Measurements from ENCODE around the gene ECSCR. TPM values are rescaled to one million over a fixed set of nuclear protein-coding genes. Genes with fewer than 3 reads are reported as not detected.

The ECSCR gene
- total RNA-seq, 2 experiments from 2014 or later, result not detected

- Histone ChIP-seq H3K27me3 (ENCODE audit: control insufficient read depth in 1 of 2, insufficient read depth in 2 of 2, low read length in 2 of 2) (no peaks in the 10 kb centered on the region), H3K36me3 (ENCODE audit: insufficient read depth, low read length) (no peaks in the 10 kb centered on the region), H3K9me3 (ENCODE audit: control insufficient read depth in 1 of 2, insufficient read depth in 1 of 2, low read length in 2 of 2) (no peaks in the 10 kb centered on the region), H3K4me3 (ENCODE audit: low read length) (no peak overlapping the region), H3K4me1 (ENCODE audit: insufficient read depth, low read length) (peaks cover 59% of the 10 kb centered on the region), H3K27ac (ENCODE audit: low read depth in 1 of 2, low read length in 2 of 2) (no peak overlapping the region)
- intact Hi-C loops (cut with DNase I, micrococcal nuclease), result no loop called here
- Mint-ChIP-seq H3K9me3 (no peaks in the 10 kb centered on the region), H3K27ac (peak overlapping the region; percentile 89), H3K4me1 (ENCODE audit: low read depth) (peaks cover 60% of the 10 kb centered on the region), H3K27me3 (no peaks in the 10 kb centered on the region), H3K36me3 (ENCODE audit: low read depth) (no peaks in the 10 kb centered on the region), H3K4me3 (no peak overlapping the region)
- POLR2A ChIA-PET, result interaction anchor here (0.6 to 3.1 kb wide), 5 partner anchors 10 to 118 kb away, joined by 3 to 25 read pairs (median 4); partner anchors contain the start of genes SMIM33 and STING1
- no peak for DNase-seq
- ATAC-seq (ENCODE audit: poor library complexity), result no peak
- TF ChIP-seq CTCF (IDR thresholded peaks at IDR 0.05), result no peak
- CTCF ChIA-PET, result interaction anchor here (0.6 to 3.0 kb wide), 2 partner anchors 23 to 38 kb away, joined by 3 to 17 read pairs; no protein-coding TSS in a partner anchor
Measured at GRCh38 chr5:139460455-139460854, 2.1 kb downstream of the ECSCR start.

GRCh38 chr5:139459451-139459934 lies 3.0 kb downstream of the ECSCR start:
- Mint-ChIP-seq H3K4me3 (no peak overlapping the region), H3K36me3 (ENCODE audit: low read depth) (no peaks in the 10 kb centered on the region)
- DNase-seq, result peak in 1 of 14 experiments; percentile 34

More at GRCh38 chr5:139459451-139459934, 3.0 kb downstream of the ECSCR start:
- no peak for ATAC-seq (ENCODE audit: poor library complexity)
- no peak for TF ChIP-seq CTCF (IDR thresholded peaks at IDR 0.05)
- Histone ChIP-seq H3K4me1 (ENCODE audit: insufficient read depth, low read length) (peaks cover 62% of the 10 kb centered on the region), H3K36me3 (ENCODE audit: insufficient read depth, low read length) (no peaks in the 10 kb centered on the region), H3K27me3 (ENCODE audit: control insufficient read depth in 1 of 2, insufficient read depth in 2 of 2, low read length in 2 of 2) (no peaks in the 10 kb centered on the region), H3K9me3 (ENCODE audit: control insufficient read depth in 1 of 2, insufficient read depth in 1 of 2, low read length in 2 of 2) (no peaks in the 10 kb centered on the region), H3K4me3 (ENCODE audit: low read length) (no peak overlapping the region), H3K27ac (ENCODE audit: low read depth in 1 of 2, low read length in 2 of 2) (peak overlapping the region; percentile 69 to 83)
- Mint-ChIP-seq H3K4me1 (ENCODE audit: low read depth) (peaks cover 69% of the 10 kb centered on the region), H3K27ac (peak overlapping the region; percentile 89), H3K9me3 (no peaks in the 10 kb centered on the region), H3K27me3 (no peaks in the 10 kb centered on the region)
- intact Hi-C loops (cut with DNase I, micrococcal nuclease), result loop anchor here in 1 of 2 experiments (2.0 kb wide), 1 partner anchor 37 kb away; no protein-coding TSS in a partner anchor
- ChIA-PET CTCF (interaction anchor here (1.1 to 3.0 kb wide), 4 partner anchors 11 to 54 kb away, joined by 3 to 17 read pairs (median 8); partner anchors contain the start of genes DNAJC18 and SMIM33), POLR2A (interaction anchor here (0.6 to 3.8 kb wide), 9 partner anchors 11 to 117 kb away, joined by 3 to 26 read pairs (median 6); partner anchors contain the start of genes DNAJC18, SMIM33 and STING1)

Data from CD4-positive, alpha-beta T cell (primary cell).